AG10803 (cell line): ENCODE results near the gene FBRS.

Experiments
- DNase-seq: peaks from one replicate; pipeline ENCODE4 v3.0.0; 2010; ENCODE audit warnings: low read depth
- H3K4me3 ChIP-seq: 2 replicates; pipeline ENCODE4 v1.5.1; 2011; ENCODE audit warnings: mild to moderate bottlenecking, low read length, control low read depth
- CTCF ChIP-seq: conservative IDR thresholded peaks from 2 replicates; pipeline ENCODE4 v1.5.1; 2011; ENCODE audit warnings: mild to moderate bottlenecking, low read length, control low read depth, inconsistent platforms

The FBRS gene

GRCh38 chr16:30657866-30658730 lies at the start of gene FBRS:
Gene FBRS, plus strand, starts transcription at chr16:30658431. Its CDS starts 1,088 bp downstream, at chr16:30659519.
- peak; percentile 100 for DNase-seq
- TF ChIP-seq CTCF, result peak; percentile 60
- H3K4me3 ChIP-seq, result peak within 1 kb of the TSS; percentile 92

GRCh38 chr16:30609002-30609925 lies 49.0 kb upstream of the FBRS start:
- peak overlapping the region; percentile 94 for H3K4me3 ChIP-seq
- no peak for TF ChIP-seq CTCF
- DNase-seq, result peak; percentile 36

GRCh38 chr16:30609926-30610839 lies 48.0 kb upstream of the FBRS start, which contains the start of gene ZNF689:
Gene ZNF689, minus strand, starts transcription at chr16:30610389. Its CDS starts 348 bp downstream, at chr16:30610041.
- H3K4me3 ChIP-seq, result peak within 1 kb of the TSS; percentile 94
- no peak for TF ChIP-seq CTCF
- DNase-seq, result peak; percentile 95

GRCh38 chr16:30615358-30616091 lies 42.7 kb upstream of the FBRS start:
- no peak overlapping the region for H3K4me3 ChIP-seq
- peak; percentile 11 for DNase-seq
- peak; percentile 41 for TF ChIP-seq CTCF

GRCh38 chr16:30619202-30619601 lies 39.0 kb upstream of the FBRS start:
- DNase-seq, result peak; percentile 55
- H3K4me3 ChIP-seq, result no peak overlapping the region
- TF ChIP-seq CTCF, result no peak

GRCh38 chr16:30619638-30620037 lies 38.6 kb upstream of the FBRS start:
- no peak for DNase-seq
- H3K4me3 ChIP-seq, result no peak overlapping the region
- TF ChIP-seq CTCF, result no peak
